ENCODE measurements around the gene ARL4D. TPM values are rescaled to one million over a fixed set of nuclear protein-coding genes. Genes with fewer than 3 reads are reported as not detected.
A peak's percentile ranks its signal among the peaks of the same experiment; 100 is the strongest.
"Not testable (repeated sequence)": the region's sequence is repeated elsewhere in the genome, so short reads cannot be mapped to it uniquely, and the experiment has no call there.

ARL4D gene
- total and polyA plus RNA-seq, 2 donors (not counting 1 experiment from before 2014, with no cell fraction given): 11.3 to 14.5 TPM

- Mint-ChIP-seq H3K4me3 (no peak overlapping the region), H3K27ac (no peak overlapping the region), H3K4me1 (peaks cover 31% of the 10 kb centered on the region), H3K27me3 (no peaks in the 10 kb centered on the region), H3K9me3 (ENCODE audit: insufficient read depth) (no peaks in the 10 kb centered on the region)
- no peak overlapping the region for H3K9ac ChIP-seq (ENCODE audit: low read length)
- POLR2A ChIA-PET: interaction anchor here (0.8 to 1.4 kb wide), 2 partner anchors 24 to 49 kb away, joined by 3 to 4 read pairs; no protein-coding TSS in a partner anchor
- no peak for TF ChIP-seq CTCF (IDR thresholded peaks at IDR 0.05)
- no peak for TF ChIP-seq EZH2 (IDR thresholded peaks at IDR 0.05; ENCODE audit: borderline replicate concordance, insufficient read depth, low read depth, low read length, poor library complexity, severe bottlenecking)
- H3K27ac ChIP-seq (ENCODE audit: low read length in 2 of 2): no peak overlapping the region
- H3K79me2 ChIP-seq (ENCODE audit: control insufficient read depth, insufficient read depth, low read length): no peaks in the 10 kb centered on the region
- H3K4me3 ChIP-seq (ENCODE audit: control extremely low read depth in 1 of 5, extremely low read depth in 1 of 5, insufficient read depth in 1 of 5, low read depth in 2 of 5, low read length in 4 of 5): no peak overlapping the region
- H3K9me3 ChIP-seq (ENCODE audit: control extremely low read depth in 1 of 3, control insufficient read depth in 2 of 3, insufficient read depth in 1 of 3, low read length in 2 of 3): no peaks in the 10 kb centered on the region
- ATAC-seq (ENCODE audit: low read depth) (no peak), DNase-seq (no peak)
- H3K4me1 ChIP-seq (ENCODE audit: control insufficient read depth in 2 of 2, insufficient read depth in 2 of 2, low read length in 2 of 2): peaks cover 17 to 30% of the 10 kb centered on the region in 2 donors
- no peak overlapping the region for H3K4me2 ChIP-seq (replicated peaks; ENCODE audit: low read depth, low read length, poor library complexity, severe bottlenecking)
- H2AFZ ChIP-seq (ENCODE audit: insufficient read depth, low read depth, low read length, poor library complexity, severe bottlenecking): no peak overlapping the region
- H3K36me3 ChIP-seq (replicated peaks in 1 of 2; ENCODE audit: control extremely low read depth in 1 of 2, control insufficient read depth in 1 of 2, extremely low read depth in 1 of 2, insufficient read depth in 2 of 2, low read length in 1 of 2): no peaks in the 10 kb centered on the region
- CTCF ChIA-PET: no interaction called here
- intact Hi-C loops (cut with micrococcal nuclease): loop anchor here (10.0 kb wide), 1 partner anchor 979 kb away; the partner anchor contains the start of gene STAT3
- 98% methylated on average over 8 of the region's 10 CpGs for WGBS (ENCODE audit: insufficient coverage)
- H3K27me3 ChIP-seq (replicated peaks in 1 of 4; ENCODE audit: control extremely low read depth in 1 of 4, control insufficient read depth in 3 of 4, insufficient read depth in 4 of 4, low read length in 3 of 4): no peaks in the 10 kb centered on the region
- H4K20me1 ChIP-seq (ENCODE audit: control insufficient read depth, insufficient read depth, low read length, poor library complexity, severe bottlenecking): no peaks in the 10 kb centered on the region
Observed at GRCh38 chr17:43363926-43364285, 34.9 kb upstream of the ARL4D start.

DNA sequence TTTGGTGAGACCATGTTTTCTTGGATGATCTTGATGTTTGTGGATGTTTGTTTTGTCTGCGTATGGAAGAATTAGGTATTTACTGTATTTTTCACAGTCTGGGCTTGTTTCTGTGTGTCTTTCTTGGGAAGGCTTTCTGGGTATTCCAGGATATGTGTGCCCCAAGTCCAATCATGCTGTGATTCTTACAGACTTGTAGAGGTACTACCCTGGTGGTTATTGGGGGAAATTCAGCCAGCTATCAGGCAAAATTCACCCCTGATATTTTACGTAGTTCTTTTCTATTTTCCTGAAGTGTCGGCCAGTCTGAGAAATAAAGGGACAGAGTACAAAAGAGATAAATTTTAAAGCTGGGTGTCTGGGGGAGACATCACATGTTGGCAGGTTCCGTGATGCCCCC, 33.4 kb upstream of the ARL4D start:
- Histone ChIP-seq H3K79me2 (ENCODE audit: control insufficient read depth, insufficient read depth, low read length) (no peaks in the 10 kb centered on the region), H3K9ac (ENCODE audit: low read length) (no peak overlapping the region), H3K36me3 (replicated peaks in 1 of 2; ENCODE audit: control extremely low read depth in 1 of 2, control insufficient read depth in 1 of 2, extremely low read depth in 1 of 2, insufficient read depth in 2 of 2, low read length in 1 of 2) (no peaks in the 10 kb centered on the region), H3K4me2 (replicated peaks; ENCODE audit: low read depth, low read length, poor library complexity, severe bottlenecking) (no peak overlapping the region), H3K4me1 (ENCODE audit: control insufficient read depth in 2 of 2, insufficient read depth in 2 of 2, low read length in 2 of 2) (peaks cover 18 to 32% of the 10 kb centered on the region in 2 donors), H2AFZ (ENCODE audit: insufficient read depth, low read depth, low read length, poor library complexity, severe bottlenecking) (no peak overlapping the region), H3K9me3 (ENCODE audit: control extremely low read depth in 1 of 3, control insufficient read depth in 2 of 3, insufficient read depth in 1 of 3, low read length in 2 of 3) (no peaks in the 10 kb centered on the region), H3K27me3 (replicated peaks in 1 of 4; ENCODE audit: control extremely low read depth in 1 of 4, control insufficient read depth in 3 of 4, insufficient read depth in 4 of 4, low read length in 3 of 4) (no peaks in the 10 kb centered on the region), H3K27ac (ENCODE audit: low read length in 2 of 2) (no peak overlapping the region), H3K4me3 (ENCODE audit: control extremely low read depth in 1 of 5, extremely low read depth in 1 of 5, insufficient read depth in 1 of 5, low read depth in 2 of 5, low read length in 4 of 5) (no peak overlapping the region), H4K20me1 (ENCODE audit: control insufficient read depth, insufficient read depth, low read length, poor library complexity, severe bottlenecking) (no peaks in the 10 kb centered on the region)
- H3K27me3 Mint-ChIP-seq: no peaks in the 10 kb centered on the region
- WGBS (ENCODE audit: insufficient coverage): 100% methylated on average over 2 of the region's 4 CpGs
- DNase-seq (no peak), ATAC-seq (ENCODE audit: low read depth) (no peak)
- CTCF ChIA-PET: no interaction called here
- TF ChIP-seq CTCF (IDR thresholded peaks at IDR 0.05) (peak; percentile 16), EZH2 (IDR thresholded peaks at IDR 0.05; ENCODE audit: borderline replicate concordance, insufficient read depth, low read depth, low read length, poor library complexity, severe bottlenecking) (no peak)
- H3K27ac Mint-ChIP-seq: peak overlapping the region; percentile 48
- no peaks in the 10 kb centered on the region for H3K9me3 Mint-ChIP-seq (ENCODE audit: insufficient read depth)
- POLR2A ChIA-PET: interaction anchor here (9.5 kb wide), 1 partner anchor 21 kb away, joined by 220 read pairs; no protein-coding TSS in a partner anchor
- peaks cover 33% of the 10 kb centered on the region for H3K4me1 Mint-ChIP-seq
- H3K4me3 Mint-ChIP-seq: no peak overlapping the region
- intact Hi-C loops (cut with micrococcal nuclease): loop anchor here (10.0 kb wide), 1 partner anchor 981 kb away; the partner anchor contains the start of gene STAT3

- H3K27ac ChIP-seq (ENCODE audit: low read length in 2 of 2); DNase-seq; H4K20me1 ChIP-seq (ENCODE audit: control insufficient read depth, insufficient read depth, low read length, poor library complexity, severe bottlenecking); H3K4me3 Mint-ChIP-seq; H3K36me3 ChIP-seq (replicated peaks in 1 of 2; ENCODE audit: control extremely low read depth in 1 of 2, control insufficient read depth in 1 of 2, extremely low read depth in 1 of 2, insufficient read depth in 2 of 2, low read length in 1 of 2); H3K9me3 ChIP-seq (ENCODE audit: control extremely low read depth in 1 of 3, control insufficient read depth in 2 of 3, insufficient read depth in 1 of 3, low read length in 2 of 3); H3K27me3 Mint-ChIP-seq; H3K4me2 ChIP-seq (replicated peaks; ENCODE audit: low read depth, low read length, poor library complexity, severe bottlenecking); H3K4me3 ChIP-seq (ENCODE audit: control extremely low read depth in 1 of 5, extremely low read depth in 1 of 5, insufficient read depth in 1 of 5, low read depth in 2 of 5, low read length in 4 of 5); H3K9me3 Mint-ChIP-seq (ENCODE audit: insufficient read depth); H3K27me3 ChIP-seq (replicated peaks in 1 of 4; ENCODE audit: control extremely low read depth in 1 of 4, control insufficient read depth in 3 of 4, insufficient read depth in 4 of 4, low read length in 3 of 4); H2AFZ ChIP-seq (ENCODE audit: insufficient read depth, low read depth, low read length, poor library complexity, severe bottlenecking); ATAC-seq (ENCODE audit: low read depth); H3K79me2 ChIP-seq (ENCODE audit: control insufficient read depth, insufficient read depth, low read length); H3K9ac ChIP-seq (ENCODE audit: low read length): not testable (repeated sequence)
- peaks cover 18 to 35% of the 10 kb centered on the region in 2 donors for H3K4me1 ChIP-seq (ENCODE audit: control insufficient read depth in 2 of 2, insufficient read depth in 2 of 2, low read length in 2 of 2)
- H3K27ac Mint-ChIP-seq: peak overlapping the region; percentile 38
- CTCF ChIA-PET: interaction anchor here (1.4 to 6.1 kb wide), 2 partner anchors 27 to 118 kb away, joined by 4 to 71 read pairs; partner anchors contain the start of gene DHX8
- 97% methylated on average over 4 of the region's 9 CpGs for WGBS (ENCODE audit: insufficient coverage)
- H3K4me1 Mint-ChIP-seq: peaks cover 32% of the 10 kb centered on the region
- intact Hi-C loops (cut with micrococcal nuclease): loop anchor here (10.0 kb wide), 1 partner anchor 981 kb away; the partner anchor contains the start of gene STAT3
- POLR2A ChIA-PET: interaction anchor here (9.5 kb wide), 1 partner anchor 21 kb away, joined by 220 read pairs; no protein-coding TSS in a partner anchor
Observed at GRCh38 chr17:43365921-43366320, 32.9 kb upstream of the ARL4D start.
